Stimulated activated CD8-positive, alpha-beta memory T cell treated with anti-CD3 and anti-CD28 coated beads, Interleukin-12 subunit alpha, Interleukin-12 subunit beta, amount 100 ng/mL, for 24 hours (primary cell): ENCODE measurements around the gene GRB2.

Source experiments
- DNase-seq: peaks from one replicate; pipeline ENCODE4 v3.0.0-alpha.2; 2020; ENCODE audit errors: extremely low read depth

The GRB2 gene

DNA sequence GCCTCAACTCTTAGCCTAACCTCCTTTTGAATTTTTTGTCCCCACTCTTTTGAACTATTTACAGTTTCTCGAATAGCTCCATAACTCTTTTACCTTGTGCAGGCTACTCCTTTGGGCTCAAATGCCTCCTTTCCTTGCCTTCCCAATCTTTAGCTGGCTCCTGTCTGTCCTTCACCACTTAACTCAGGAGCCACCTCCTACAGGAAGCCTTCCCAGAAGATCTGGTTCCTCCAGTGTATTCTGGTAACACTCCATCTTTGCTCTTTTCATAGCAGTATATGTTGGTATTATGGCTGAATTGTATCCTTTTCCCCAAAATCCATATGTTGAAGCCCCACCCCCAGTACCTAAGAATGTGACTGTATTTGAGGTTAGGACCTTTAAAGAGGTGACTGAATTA is 9.0 kb upstream of the GRB2 start:
- no peak for DNase-seq

DNA sequence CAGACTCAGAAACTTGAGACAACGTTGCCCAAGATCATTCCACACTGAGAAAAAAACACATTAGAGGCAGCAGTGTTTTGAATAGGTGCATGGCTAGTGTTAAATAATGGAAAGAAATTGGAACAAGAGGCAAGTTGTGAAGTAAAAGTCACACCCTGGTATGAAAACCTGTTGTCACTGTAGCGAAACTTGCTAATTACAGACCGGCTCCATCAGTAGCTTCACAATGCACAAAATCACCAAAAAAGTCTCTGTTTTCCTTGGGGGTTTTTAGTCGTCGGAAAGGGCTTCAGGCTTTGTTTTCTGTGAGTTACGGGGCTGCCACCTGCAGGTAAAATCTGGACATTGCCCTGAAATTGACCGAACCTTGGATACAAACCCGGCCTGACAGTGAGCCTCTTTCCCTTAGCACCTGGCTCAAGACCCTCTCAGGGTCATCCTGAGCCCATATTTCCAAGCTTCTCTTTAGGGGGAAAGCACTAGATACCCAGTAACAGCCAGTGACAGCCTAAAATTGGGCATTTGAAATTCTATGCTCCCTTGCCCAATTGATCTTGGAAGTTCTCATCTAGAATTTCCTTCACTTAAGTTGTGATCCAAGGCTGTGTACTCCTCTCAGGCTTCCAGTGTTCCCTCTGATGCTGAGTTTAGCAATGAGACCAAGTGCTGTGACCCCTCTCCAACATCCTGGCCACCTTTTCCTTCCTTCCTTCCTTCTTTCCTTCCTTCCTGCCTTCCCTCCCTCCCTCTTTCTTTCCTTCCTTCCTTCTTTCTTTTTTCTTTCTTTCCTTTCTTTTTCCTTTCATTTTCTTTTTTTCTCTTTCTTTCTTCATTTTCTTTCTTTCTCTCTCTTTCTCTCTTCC is 7.2 kb upstream of the GRB2 start:
- DNase-seq: no peak

DNA sequence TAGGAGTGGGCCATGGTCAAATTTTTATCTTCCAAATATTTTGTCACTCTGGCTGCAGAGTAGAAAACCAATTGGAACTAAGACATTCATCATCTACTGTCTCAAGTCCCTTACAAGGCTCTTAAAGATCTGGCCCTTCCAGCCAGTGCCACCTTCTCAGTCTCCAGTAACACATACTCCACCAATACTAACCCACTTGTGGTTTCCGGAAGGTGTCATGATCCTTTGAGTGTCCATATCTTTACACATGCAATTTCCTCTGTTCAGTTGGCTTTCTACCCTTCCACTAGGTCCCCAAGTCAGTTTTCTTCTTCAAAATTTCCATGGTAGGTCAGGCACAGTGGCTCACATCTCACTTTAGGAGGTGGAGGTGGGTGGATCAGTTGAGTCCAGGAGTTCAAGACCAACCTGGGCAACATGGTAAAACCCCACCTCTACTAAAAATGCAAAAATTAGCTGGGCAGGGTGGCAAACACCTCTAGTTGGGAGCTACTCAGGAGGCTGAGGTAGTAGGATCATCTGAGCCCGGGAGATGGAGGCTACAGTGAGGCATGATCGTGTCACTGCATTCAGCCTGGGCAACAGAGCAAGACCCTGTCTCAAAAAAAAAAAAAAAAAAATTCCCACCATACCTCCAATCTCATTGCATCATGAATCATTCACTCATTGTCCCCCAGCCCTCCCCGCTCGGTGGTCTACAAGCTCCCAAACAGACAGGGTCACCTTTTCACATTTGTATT is 6.0 kb upstream of the GRB2 start:
- no peak for DNase-seq

DNA sequence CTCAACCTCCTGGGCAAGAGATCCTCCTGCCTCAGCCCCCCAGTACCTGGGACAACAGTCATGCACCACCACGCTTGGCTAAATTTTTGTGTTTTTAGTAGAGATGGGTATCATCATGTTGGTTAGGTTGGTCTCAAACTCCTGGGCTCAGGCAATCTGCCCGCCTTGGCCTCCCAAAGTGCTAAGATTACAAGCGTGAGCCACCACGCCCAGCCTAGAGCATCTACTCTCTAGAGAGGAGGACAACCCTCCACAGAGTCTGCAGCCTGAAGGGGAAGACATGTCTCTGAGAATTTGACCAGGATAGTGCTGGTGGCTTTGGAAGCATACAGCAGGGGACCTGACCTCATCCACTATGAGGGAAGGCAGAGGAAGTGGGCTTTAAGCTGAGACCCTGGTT is 4.7 kb upstream of the GRB2 start:
- DNase-seq: no peak

DNA sequence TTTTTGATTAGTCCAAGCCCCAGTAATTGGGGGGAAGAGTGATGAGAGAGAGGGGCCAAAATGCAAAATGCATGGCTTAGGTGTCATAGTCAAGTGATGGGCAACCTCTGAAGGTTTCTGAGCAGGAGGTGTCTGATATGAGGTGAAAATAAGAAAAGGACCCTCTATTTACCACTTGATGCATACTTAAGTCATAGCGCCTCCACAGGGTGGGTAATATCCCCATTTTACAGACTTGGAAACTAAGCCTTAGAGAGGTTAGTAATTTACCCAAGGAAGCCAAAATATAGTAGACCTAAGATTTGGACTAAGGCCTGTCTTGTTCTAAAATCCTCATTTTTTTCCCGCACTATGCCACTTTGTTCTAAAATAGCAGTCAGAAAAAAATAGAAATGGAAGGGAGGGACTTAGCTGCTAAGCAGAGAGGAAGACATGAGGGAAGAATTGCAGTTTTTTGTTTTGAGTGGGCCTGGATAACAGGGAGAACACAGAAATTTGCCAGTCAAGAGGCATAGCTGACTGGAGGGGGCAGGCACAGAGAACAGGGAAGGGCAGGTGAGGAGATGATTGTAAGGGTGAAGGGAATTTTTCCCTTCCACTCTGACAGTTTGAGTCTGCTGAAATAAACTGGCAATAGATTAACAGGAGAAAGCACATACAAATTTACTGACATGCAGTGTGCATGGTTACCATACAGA is 2.3 kb upstream of the GRB2 start:
- no peak for DNase-seq

DNA sequence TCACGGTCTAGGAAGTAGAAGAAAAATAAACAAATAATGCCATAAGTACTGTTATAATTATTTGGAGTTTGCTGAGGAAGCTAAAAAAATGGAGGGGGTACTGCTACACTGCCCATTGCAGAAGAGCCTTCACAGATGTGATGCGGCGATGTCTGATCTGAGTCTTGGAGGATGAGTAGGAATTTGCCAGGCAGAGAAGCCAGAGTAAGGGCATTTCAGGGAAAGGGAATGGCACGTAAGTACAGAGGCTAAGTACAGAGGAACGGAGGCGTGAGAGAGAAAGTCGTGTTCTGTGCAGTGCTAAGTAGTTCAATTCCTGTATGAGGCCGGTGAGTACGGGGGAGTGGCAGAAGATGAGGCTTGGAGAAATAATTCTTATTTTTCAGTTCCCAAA is 741 bp upstream of the GRB2 start:
- no peak for DNase-seq

DNA sequence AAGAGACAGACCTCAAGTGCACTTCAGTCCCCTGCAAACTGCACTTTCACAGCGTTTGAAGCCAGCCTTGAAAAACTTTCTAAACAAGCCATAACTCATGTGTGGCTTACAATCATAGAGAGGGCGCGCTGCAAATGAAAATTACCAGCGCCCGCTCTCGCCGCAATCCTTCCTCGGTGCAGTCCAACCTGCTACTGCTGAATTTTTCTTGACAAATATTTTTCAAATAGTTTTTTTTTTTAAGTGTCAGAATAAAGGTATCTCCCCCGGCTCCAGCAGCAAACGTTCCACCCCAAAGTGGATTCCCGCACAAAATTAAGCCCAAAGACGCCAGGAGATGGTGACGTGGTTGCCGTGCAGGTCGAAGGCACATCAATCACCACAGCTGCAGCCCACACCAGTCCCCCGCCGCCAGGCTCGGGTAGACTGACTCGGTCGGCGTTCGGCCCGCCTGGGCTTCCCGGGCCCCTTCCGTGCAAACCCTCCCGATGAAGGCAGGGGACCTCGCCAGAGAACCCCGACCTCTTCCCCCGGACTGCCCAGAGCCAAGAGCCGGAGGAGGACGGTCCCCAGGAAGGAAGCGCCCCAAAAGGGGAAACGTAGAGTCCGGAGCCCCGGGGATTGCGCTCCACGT is 630 bp downstream of the GRB2 start:
- DNase-seq: no peak

DNA sequence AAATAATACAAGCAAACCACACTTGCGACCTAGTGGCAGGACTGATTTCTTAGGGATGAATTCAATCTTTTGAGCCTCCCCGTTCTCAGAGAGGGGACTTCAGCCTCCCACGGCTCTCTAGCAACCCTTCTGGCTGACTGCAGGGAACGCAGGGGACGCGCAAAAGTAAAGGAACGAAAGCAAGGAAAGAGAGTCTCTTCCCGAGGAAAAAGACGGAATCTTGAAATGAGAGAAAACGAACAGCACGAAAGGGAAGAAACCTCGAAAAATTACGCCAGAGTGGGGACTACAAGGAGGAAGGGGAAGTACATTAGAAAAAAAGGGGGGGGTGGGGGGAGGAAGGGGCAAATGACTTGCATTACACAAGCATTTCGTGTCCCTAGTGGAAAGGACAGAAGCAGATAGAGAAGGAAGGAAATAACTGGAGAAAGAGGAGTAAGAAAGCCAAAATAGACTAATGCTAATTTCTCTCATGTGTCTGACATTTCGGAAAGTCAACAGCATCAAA is 1.2 kb downstream of the GRB2 start:
- no peak for DNase-seq

DNA sequence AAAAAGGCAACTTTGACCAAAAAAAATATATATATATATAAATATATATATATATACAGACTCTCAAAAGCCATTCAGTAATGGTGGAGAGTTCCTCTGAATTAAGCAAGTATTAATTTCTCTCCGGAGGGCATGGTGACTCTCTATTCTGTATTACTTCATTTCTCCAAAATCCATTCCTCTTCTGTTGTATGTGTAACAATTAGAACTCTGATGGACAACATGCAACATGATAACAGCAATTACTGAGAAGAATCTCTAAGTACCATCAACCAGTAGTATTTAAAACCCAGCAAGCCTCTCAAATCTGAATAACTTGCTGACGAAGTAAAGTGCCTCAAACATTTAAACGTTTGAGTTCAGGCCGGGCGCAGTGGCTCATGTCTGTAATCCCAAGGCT is 2.3 kb downstream of the GRB2 start:
- no peak for DNase-seq

DNA sequence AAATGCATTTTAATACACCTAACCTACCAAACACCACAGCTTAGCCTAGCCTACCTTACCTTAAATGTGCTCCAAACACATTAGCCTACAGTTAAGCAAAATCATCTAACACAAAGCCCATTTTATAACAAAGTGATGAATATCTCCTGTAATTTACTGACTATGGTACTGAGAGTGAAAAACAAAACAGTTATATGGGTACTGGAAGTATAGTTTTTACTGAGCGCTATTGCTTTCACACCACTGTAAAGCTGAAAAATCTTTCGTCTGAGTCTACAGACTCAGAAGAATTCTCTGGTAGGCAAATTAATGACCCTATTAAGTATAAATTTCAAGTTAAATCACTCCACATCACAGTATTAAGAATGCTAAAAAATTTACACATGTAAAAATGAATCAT is 3.5 kb downstream of the GRB2 start:
- DNase-seq: no peak

DNA sequence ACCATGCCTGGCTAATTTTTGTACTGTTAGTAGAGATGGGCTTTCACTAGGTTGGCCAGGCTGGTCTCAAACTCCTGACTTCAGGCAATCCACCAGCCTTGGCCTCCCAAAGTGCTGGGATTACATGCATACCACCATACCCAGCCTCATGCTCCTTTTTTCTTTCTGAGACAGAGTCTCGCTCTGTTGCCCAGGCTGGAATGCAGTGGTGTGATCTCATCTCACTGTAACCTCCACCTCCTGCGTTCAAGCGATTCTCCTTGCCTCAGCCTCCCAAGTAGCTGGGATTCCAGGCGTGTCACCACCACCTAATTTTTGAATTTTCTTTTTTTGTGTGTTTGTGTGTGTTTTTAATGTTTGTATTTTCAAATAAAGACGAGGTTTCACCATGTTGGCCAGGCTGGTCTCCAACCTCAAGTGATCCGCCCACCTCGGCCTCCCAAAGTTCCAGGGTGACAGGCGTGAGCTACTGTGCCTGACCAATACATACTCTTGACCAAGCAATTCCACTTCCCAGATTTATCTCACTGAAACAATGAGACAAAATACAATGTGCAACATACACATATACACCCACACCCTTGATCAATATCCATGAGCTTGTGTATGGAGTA is 5.0 kb downstream of the GRB2 start:
- DNase-seq: no peak

DNA sequence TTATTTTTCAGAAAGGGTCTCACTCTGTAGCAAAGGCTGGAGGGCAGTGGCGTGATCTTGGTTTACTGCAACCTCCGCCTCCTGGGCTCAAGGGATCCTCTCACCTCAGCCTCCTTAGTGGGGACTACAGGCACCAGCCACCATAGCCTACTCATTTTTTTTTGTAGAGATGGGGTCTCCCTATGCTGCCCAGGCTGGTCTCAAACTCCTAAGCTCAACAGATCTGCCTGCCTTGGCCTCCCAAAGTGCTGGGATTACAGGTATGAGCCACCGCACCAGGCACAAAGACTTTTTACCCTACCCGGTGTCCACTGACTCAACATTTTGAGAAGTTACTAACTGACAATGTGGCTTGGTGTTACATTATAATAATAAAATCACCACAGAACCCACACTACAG is 7.2 kb downstream of the GRB2 start:
- DNase-seq: no peak

DNA sequence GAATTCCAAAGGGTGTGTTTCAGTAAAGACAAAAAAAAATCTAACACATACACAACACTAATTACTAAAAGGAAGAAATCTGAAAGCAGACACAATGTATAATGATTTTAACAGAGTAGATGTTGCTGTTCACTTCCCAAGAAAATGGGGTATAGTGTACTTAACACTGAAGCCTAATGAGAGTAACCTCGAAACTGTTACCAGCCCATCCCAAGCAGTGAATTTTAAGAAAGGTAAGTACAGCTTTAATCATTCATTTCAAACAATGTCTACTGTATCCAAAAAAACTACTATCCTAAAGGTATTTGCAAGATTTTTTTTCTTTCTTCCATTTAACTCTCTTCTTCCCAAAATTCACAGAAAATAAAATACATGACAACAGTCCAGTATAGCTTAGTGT is 8.3 kb downstream of the GRB2 start:
- DNase-seq: no peak

DNA sequence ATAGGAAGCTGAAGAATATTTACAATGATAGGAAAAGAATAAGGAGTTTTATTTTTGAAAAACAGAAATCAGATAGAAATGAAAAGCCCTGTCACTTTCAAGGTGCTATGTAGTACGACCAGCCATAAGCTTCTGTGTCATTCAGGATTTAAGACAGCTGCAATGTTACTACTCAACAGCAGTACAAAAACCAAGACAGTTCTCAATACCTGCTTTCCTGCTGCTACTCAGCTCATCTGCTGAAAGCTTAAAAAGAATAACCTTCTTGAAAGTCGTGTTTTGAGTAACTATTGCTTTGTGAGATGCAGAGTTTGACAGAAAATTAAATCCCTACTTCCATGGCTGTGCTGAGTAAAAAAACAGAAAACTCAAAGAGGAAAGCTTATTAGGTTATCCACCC is 8.7 kb downstream of the GRB2 start:
- DNase-seq: no peak

DNA sequence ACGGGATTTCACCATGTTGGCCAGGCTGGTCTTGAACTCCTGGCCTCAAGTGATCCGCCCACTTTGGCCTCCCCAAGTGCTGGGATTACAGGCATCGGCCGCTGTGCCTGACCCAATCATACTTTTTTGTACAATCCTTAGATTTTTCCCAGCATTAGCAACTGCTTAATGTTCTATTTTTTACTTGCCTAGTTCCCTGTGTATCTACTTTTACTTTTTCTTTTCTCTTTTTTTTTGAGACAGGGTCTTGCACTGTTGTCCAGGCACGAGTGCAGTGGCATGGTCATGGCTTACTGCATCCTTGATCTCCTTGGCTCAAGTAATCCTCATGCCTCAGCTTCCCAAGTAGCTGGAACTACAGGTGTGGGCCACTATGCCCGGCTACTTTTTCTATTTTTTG is 9.5 kb downstream of the GRB2 start:
- no peak for DNase-seq

DNA sequence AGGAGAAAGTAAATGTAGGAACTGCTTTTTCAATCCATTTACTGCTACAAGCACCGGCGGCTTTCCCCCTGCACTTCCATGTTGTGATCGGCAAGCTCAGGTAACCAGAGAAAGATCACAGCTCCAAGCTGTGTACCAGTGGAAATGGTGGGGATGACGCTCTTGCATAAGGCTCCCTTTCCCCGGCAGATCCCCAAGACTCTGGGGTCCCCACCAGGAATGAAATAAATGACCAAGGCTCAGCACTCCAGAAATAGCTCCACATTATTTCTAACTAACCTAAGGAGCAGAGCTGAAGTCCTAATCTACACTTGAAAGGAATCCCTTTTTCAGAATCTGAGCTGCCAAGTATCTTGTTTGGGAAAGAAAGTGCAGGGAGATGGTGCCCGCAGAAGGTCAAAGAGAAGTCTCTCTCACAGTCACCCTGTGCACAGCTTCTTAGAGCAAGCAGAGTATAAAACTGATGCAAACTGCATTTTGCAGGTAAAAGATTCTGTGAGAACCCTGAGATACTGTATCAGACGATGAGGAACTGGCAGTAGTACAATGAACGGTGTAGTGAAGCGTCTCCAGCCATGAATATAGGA is 11.1 kb downstream of the GRB2 start:
- DNase-seq: no peak

DNA sequence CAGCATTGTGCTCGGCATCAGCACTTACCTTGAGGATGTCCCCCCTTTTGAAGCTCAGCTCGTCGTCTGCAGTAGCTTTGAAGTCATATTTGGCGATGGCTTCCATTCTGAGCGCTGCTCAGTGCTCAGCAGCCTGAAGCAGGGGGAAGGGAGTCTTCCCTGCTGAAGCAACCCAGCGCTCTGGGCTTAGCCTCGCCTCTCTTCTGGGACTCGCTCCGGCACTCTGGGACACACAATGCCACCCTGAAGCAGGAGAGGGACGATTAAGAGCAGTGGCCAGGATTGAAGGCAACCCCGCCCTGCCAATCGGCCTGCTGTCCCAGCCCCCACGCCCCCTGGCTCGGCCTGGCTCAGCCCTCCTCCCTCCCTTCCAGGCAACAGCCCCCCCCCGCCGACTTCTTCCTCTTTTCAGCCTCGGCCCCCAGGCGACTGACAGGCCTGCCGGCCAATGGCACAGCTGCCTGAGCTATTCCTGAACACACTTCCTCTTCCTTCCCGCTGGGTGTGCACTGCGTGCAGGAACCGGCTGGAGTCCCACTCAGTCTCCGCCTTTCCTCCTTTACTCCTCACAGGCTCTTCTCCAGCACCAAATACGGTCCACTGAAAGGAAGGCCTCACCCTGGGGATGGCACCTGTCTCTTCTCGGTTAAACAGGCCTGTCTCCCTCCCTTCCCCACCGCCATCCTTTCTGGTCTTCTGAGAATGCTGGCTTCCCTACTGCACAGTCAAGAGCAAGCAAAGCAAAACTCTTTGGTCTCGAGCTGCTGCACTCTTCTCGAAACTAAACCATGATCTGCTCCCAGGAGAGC is 11.8 kb downstream of the GRB2 start:
- DNase-seq: peak; percentile 60

DNA sequence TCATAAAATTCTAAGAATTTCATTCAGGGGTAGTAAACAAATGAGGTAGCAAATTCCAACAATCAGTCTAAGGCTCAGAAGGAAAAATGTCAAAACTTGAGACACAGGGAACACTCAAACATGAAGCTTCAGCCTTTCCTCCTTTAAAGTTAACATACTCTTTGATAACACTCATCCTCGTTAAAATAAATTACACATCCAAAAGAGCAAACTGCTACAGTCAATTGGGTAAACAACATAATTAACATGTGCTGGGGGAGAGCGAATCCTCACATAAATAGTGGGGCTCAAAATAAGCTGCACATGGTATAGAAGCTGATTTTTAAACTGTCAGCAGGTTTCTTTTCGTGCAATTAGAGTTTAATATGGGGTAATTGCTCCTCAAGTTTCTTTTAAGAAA is 12.9 kb downstream of the GRB2 start:
- DNase-seq: no peak

DNA sequence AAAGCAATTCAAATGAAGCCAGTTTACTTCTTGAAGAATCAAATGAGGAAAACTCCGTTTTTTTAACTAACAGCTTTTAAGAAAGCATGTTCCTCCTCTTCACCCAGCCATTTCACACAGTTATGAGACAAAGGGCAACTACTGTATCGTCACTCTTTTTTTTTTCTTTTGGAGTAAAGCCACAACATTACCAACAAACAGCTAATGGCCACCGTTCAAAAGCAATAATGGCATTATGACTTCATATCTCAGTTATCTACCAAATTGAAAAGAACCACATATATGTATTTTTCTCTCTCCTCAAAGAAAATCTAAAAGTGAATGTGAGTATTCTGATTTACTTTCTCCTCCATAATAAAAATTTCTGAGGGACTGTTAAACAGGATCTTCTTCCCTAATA is 14.5 kb downstream of the GRB2 start:
- no peak for DNase-seq

DNA sequence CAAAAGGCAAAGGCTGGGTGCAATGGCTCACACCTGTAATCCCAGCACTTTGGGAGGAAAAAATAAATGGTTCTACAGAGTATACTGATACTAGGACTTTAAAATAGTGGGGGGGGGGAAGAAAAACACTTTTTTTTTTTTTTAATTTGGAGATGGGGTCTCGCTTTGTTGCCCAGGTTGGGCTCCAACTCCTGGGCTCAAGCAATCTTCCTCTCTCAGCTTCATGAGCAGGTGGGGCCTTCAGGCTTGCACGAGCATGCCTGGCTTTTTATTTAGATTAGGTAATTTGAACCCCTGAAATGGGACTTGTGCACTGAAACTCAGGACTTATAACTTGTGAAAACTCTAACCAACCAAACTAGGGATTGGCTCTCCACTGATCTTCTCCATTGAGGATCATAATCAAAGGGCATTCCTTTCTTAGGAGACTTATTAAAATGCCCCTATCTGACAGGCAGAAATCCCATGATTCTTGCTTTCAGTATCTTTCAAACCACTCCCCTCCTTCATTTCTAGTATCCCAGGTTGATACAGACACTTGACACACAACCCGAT is 16.9 kb downstream of the GRB2 start:
- DNase-seq: no peak
